Neural cell (in vitro differentiated cells): ENCODE measurements around the gene LCN9. TPM values are rescaled to one million over a fixed set of nuclear protein-coding genes. Genes with fewer than 3 reads are reported as not detected.
"Not testable (repeated sequence)": the region's sequence is repeated elsewhere in the genome, so short reads cannot be mapped to it uniquely, and the experiment has no call there.

ENCODE experiments used
- H2AFZ ChIP-seq: fragments of 200-600, 300-800 bp; sonication (generic), shearing (Covaris generic); 2 replicates; pipeline ENCODE4 v1.6.0; 2014; ENCODE audit warnings: low read depth, mild to moderate bottlenecking, antibody characterized with exemption, low read length, moderate library complexity
- H3F3A ChIP-seq: fragments of 200-600 bp; shearing (Covaris generic); 2 replicates; pipeline ENCODE4 v1.6.1; 2016; ENCODE audit warnings: mild to moderate bottlenecking, moderate library complexity, mixed read lengths, antibody characterized with exemption, low read length; ENCODE audit not compliant: insufficient read depth, poor library complexity, severe bottlenecking
- H3K27ac ChIP-seq: fragments of 200-600, 300-800 bp; sonication (generic), shearing (Covaris generic); 2 replicates; pipeline ENCODE4 v1.5.1; 2014; ENCODE audit warnings: mild to moderate bottlenecking, low read length, moderate library complexity
- H3K27me3 ChIP-seq: fragments of 300-800, 200-600 bp; sonication (generic), shearing (Covaris generic); 2 replicates; pipeline ENCODE4 v1.6.0; 2014; ENCODE audit warnings: mild to moderate bottlenecking, low read depth, low read length, moderate library complexity; ENCODE audit not compliant: insufficient read depth
- H3K36me3 ChIP-seq: fragments of 300-800, 200-600 bp; sonication (generic), shearing (Covaris generic); 2 replicates; pipeline ENCODE4 v1.5.1; 2014; ENCODE audit warnings: mild to moderate bottlenecking, antibody characterized with exemption, low read length, moderate library complexity; ENCODE audit not compliant: insufficient read depth
- H3K4me2 ChIP-seq: fragments of 300-800, 200-600 bp; sonication (generic), shearing (Covaris generic); 2 replicates; pipeline ENCODE4 v1.6.0; 2014; ENCODE audit warnings: mild to moderate bottlenecking, low read length
- H3K4me3 ChIP-seq: fragments of 300-800, 200-600 bp; sonication (generic), shearing (Covaris generic); 2 replicates; pipeline ENCODE4 v1.5.1; 2014; ENCODE audit warnings: mild to moderate bottlenecking, low read length, moderate library complexity
- H3K79me2 ChIP-seq: fragments of 200-600 bp; shearing (Covaris generic); replicated peaks from 2 replicates; pipeline ENCODE4 v1.6.0; 2014; ENCODE audit warnings: mild to moderate bottlenecking, low read length, moderate library complexity; ENCODE audit not compliant: insufficient read depth
- H3K9ac ChIP-seq: fragments of 300-800, 200-600 bp; sonication (generic), shearing (Covaris generic); 2 replicates; pipeline ENCODE4 v1.6.1; 2016; ENCODE audit warnings: mild to moderate bottlenecking, low read length, mixed read lengths
- H3K9me2 ChIP-seq: fragments of 200-600 bp; shearing (Covaris generic); 2 replicates; pipeline ENCODE4 v1.6.1; 2016; ENCODE audit warnings: mild to moderate bottlenecking, low read length, mixed read lengths; ENCODE audit not compliant: insufficient read depth
- H3K9me3 ChIP-seq: fragments of 200-600, 300-800 bp; sonication (generic), shearing (Covaris generic); 2 replicates; pipeline ENCODE4 v1.6.1; 2016; ENCODE audit warnings: mild to moderate bottlenecking, mixed run types, low read length, moderate library complexity, mixed read lengths
- H4K20me1 ChIP-seq: fragments of 200-600 bp; shearing (Covaris generic); 2 replicates; pipeline ENCODE4 v1.6.1; 2016; ENCODE audit warnings: mild to moderate bottlenecking, mixed run types; ENCODE audit not compliant: insufficient read depth
- CTCF ChIP-seq: fragments of 450-650 bp; IDR thresholded peaks from 2 replicates; pipeline ENCODE4 v1.5.1; 2014; ENCODE audit warnings: antibody characterized with exemption, mild to moderate bottlenecking, moderate library complexity; ENCODE audit not compliant: poor library complexity, severe bottlenecking
- EP300 ChIP-seq: fragments of 450-650 bp; conservative IDR thresholded peaks from 2 replicates; pipeline ENCODE4 v1.6.1; 2014; ENCODE audit warnings: antibody characterized with exemption, mild to moderate bottlenecking, moderate library complexity; ENCODE audit not compliant: poor library complexity, severe bottlenecking
- EZH2 ChIP-seq: fragments of 200-600, 300-800 bp; shearing (Covaris generic), sonication (generic); IDR thresholded peaks from 2 replicates; pipeline ENCODE4 v1.6.1; 2014; ENCODE audit warnings: antibody characterized with exemption, low read length, borderline replicate concordance, mild to moderate bottlenecking; ENCODE audit not compliant: insufficient read depth, poor library complexity, severe bottlenecking
- MXI1 ChIP-seq: fragments of 450-650 bp; conservative IDR thresholded peaks from 2 replicates; pipeline ENCODE4 v1.6.1; 2014; ENCODE audit warnings: antibody characterized with exemption, mild to moderate bottlenecking; ENCODE audit not compliant: poor library complexity, severe bottlenecking
- POLR2AphosphoS5 ChIP-seq: IDR thresholded peaks from 2 replicates; pipeline ENCODE4 v1.6.1; 2012
- RAD21 ChIP-seq: fragments of 450-650 bp; conservative IDR thresholded peaks from 2 replicates; pipeline ENCODE4 v1.6.1; 2014; ENCODE audit warnings: antibody characterized with exemption, mild to moderate bottlenecking, moderate library complexity
- REST ChIP-seq: IDR thresholded peaks from 2 replicates; pipeline ENCODE4 v1.6.1; 2012; ENCODE audit warnings: borderline replicate concordance
- SMC3 ChIP-seq: fragments of 450-650 bp; conservative IDR thresholded peaks from 2 replicates; pipeline ENCODE4 v1.6.1; 2014; ENCODE audit warnings: antibody characterized with exemption, mild to moderate bottlenecking, moderate library complexity; ENCODE audit not compliant: poor library complexity
- TAF1 ChIP-seq: IDR thresholded peaks from 2 replicates; pipeline ENCODE4 v1.6.1; 2012; ENCODE audit warnings: low read depth
- polyA plus RNA-seq: library from polyadenylated mRNA; depleted of rRNA; stranded (reverse); fragments of >200 nt; gene quantifications from 2 replicates; pipeline ENCODE4 v1.2.3, GENCODE V29; 2014

LCN9 gene
- polyA plus RNA-seq, 1 donor from 2014 or later = 2.5 TPM

GRCh38 chr9:135670721-135671590 lies 7.8 kb downstream of the LCN9 start:
- H3K4me2 ChIP-seq = no peak overlapping the region
- no peak overlapping the region for H3K27ac ChIP-seq
- no peaks in the 10 kb centered on the region for H3K27me3 ChIP-seq
- no peak overlapping the region for H3K9ac ChIP-seq
- H2AFZ ChIP-seq = no peak overlapping the region
- no peaks in the 10 kb centered on the region for H4K20me1 ChIP-seq
- TF ChIP-seq EP300 (no peak), POLR2AphosphoS5 (no peak), REST (no peak), EZH2 (no peak), RAD21 (no peak), CTCF (no peak), MXI1 (no peak), TAF1 (no peak), SMC3 (no peak)
- no peaks in the 10 kb centered on the region for H3K36me3 ChIP-seq
- no peaks in the 10 kb centered on the region for H3K9me2 ChIP-seq
- H3F3A ChIP-seq = no peaks in the 10 kb centered on the region
- H3K79me2 ChIP-seq = no peaks in the 10 kb centered on the region
- H3K4me3 ChIP-seq = no peak overlapping the region
- no peaks in the 10 kb centered on the region for H3K9me3 ChIP-seq

GRCh38 chr9:135671591-135672041 lies 8.5 kb downstream of the LCN9 start:
- Histone ChIP-seq H3K9ac (no peak overlapping the region), H3K9me3 (no peaks in the 10 kb centered on the region), H3K27me3 (no peaks in the 10 kb centered on the region), H3K79me2 (no peaks in the 10 kb centered on the region), H2AFZ (no peak overlapping the region), H3K9me2 (no peaks in the 10 kb centered on the region), H3F3A (no peaks in the 10 kb centered on the region), H3K4me3 (no peak overlapping the region), H3K27ac (no peak overlapping the region), H3K4me2 (no peak overlapping the region), H3K36me3 (no peaks in the 10 kb centered on the region), H4K20me1 (no peaks in the 10 kb centered on the region)
- TF ChIP-seq REST (no peak), CTCF (no peak), TAF1 (no peak), MXI1 (no peak), EZH2 (no peak), SMC3 (no peak), EP300 (no peak), RAD21 (no peak)

- not testable (repeated sequence) for H3K9me3 ChIP-seq, H3K27me3 ChIP-seq, H3K4me2 ChIP-seq, H3K4me3 ChIP-seq, H3K27ac ChIP-seq, H2AFZ ChIP-seq, H4K20me1 ChIP-seq, H3F3A ChIP-seq, H3K36me3 ChIP-seq, H3K79me2 ChIP-seq, H3K9ac ChIP-seq, H3K9me2 ChIP-seq
These were observed 9.7 kb downstream of the LCN9 start for GRCh38 chr9:135672786-135673185.
